T-cell (primary cell): ENCODE data around the gene IDH1. TPM values are rescaled to one million over a fixed set of nuclear protein-coding genes. Genes with fewer than 3 reads are reported as not detected.

ENCODE experiments used
- ATAC-seq, 4 experiments: fragments of 200-7000 bp in 3 of 4; fragments of 150-1000 bp in 1 of 4; cut with Tn5 transposase; replicated peaks in 1 of 4; 1 replicate in 3 of 4; 2 replicates in 1 of 4; pipeline ENCODE4 v1.10.0; 2021; ENCODE audit warnings: moderate library complexity in 3 of 4, mild to moderate bottlenecking in 2 of 4, moderate number of reproducible peaks in 1 of 4
- CTCF ChIA-PET, 2 donors: fragments of 300-600 bp; sonication (Branson Sonifier 250); formaldehyde crosslinking; loops; one replicate each; lab custom pipeline; 2022; ENCODE audit warnings: antibody characterized with exemption in 2 of 2; lab: Charles Lee
- POLR2A ChIA-PET, 2 donors: fragments of 300-600 bp; sonication (Branson Sonifier 250); formaldehyde crosslinking; loops; one replicate each; lab custom pipeline; 2022; ENCODE audit warnings: antibody characterized with exemption in 2 of 2; lab: Charles Lee
- DNase-seq, 35 experiments: peaks; one replicate each; pipeline versions ENCODE4 v3.0.0 to v3.0.0-alpha.2; 2013 to 2023
- H3K27ac ChIP-seq: one replicate; pipeline ENCODE4 v1.5.1; 2013; ENCODE audit warnings: low read length
- H3K27me3 ChIP-seq, 2 experiments: replicated peaks in 1 of 2; 1 replicate in 1 of 2; 2 replicates in 1 of 2; pipeline versions ENCODE4 v1.6.1 to v1.7.0; 2013; ENCODE audit warnings: low read length in 1 of 2, mixed read lengths in 1 of 2; ENCODE audit not compliant: control insufficient read depth in 2 of 2, insufficient read depth in 2 of 2; ENCODE audit errors: extremely low read depth in 1 of 2
- H3K36me3 ChIP-seq, 2 donors: 1 replicate in 1 of 2; 2 replicates in 1 of 2; pipeline versions ENCODE4 v1.6.1 to v1.7.0; 2013; ENCODE audit warnings: low read length in 1 of 2; ENCODE audit not compliant: control insufficient read depth in 2 of 2, insufficient read depth in 1 of 2; ENCODE audit errors: extremely low read depth in 1 of 2
- H3K4me1 ChIP-seq, 2 experiments: 1 replicate in 1 of 2; 2 replicates in 1 of 2; pipeline versions ENCODE4 v1.6.1 to v1.7.0; 2013; ENCODE audit warnings: low read length in 2 of 2, mixed read lengths in 1 of 2; ENCODE audit not compliant: insufficient read depth in 2 of 2, control insufficient read depth in 1 of 2; ENCODE audit errors: extremely low read depth in 1 of 2
- H3K4me3 ChIP-seq, 2 donors: 1 replicate in 1 of 2; 2 replicates in 1 of 2; pipeline versions ENCODE4 v1.5.1 to v1.7.0; 2013; ENCODE audit warnings: mild to moderate bottlenecking in 2 of 2, low read length in 1 of 2, moderate library complexity in 1 of 2; ENCODE audit not compliant: control insufficient read depth in 1 of 2; ENCODE audit errors: extremely low read depth in 1 of 2
- H3K9me3 ChIP-seq: 2 replicates; pipeline ENCODE4 v1.7.0; 2013
- H3K27ac Mint-ChIP-seq, 2 donors: one replicate each; pipeline ENCODE4 v1.8.0; 2020 to 2021; ENCODE audit warnings: mild to moderate bottlenecking in 2 of 2, mixed read lengths in 2 of 2
- H3K27me3 Mint-ChIP-seq, 2 donors: one replicate each; pipeline ENCODE4 v1.8.0; 2021 to 2022; ENCODE audit warnings: mixed read lengths in 2 of 2
- H3K36me3 Mint-ChIP-seq: one replicate; pipeline ENCODE4 v1.8.0; 2021; ENCODE audit warnings: mixed read lengths
- H3K4me1 Mint-ChIP-seq, 3 donors: one replicate each; pipeline ENCODE4 v1.8.0; 2020 to 2022; ENCODE audit warnings: mixed read lengths in 3 of 3, mild to moderate bottlenecking in 1 of 3
- H3K4me3 Mint-ChIP-seq, 3 donors: one replicate each; pipeline ENCODE4 v1.8.0; 2020 to 2022; ENCODE audit warnings: mild to moderate bottlenecking in 3 of 3, mixed read lengths in 3 of 3, moderate library complexity in 3 of 3
- H3K9me3 Mint-ChIP-seq, 3 donors: one replicate each; pipeline ENCODE4 v1.8.0; 2020 to 2022; ENCODE audit warnings: mixed read lengths in 3 of 3
- WGBS: methylation state at CpG from one replicate; pipeline ENCODE4 v1.1.5; 2013; ENCODE audit warnings: missing lambda C conversion rate; ENCODE audit not compliant: insufficient coverage; 5-methylcytosine and 5-hydroxymethylcytosine counted together
- total RNA-seq, 35 experiments: library from RNA in 6 of 35; stranded (reverse) in 6 of 35; fragments of 120-200 nt in 1 of 35; gene quantifications; one replicate each; pipeline versions ENCODE4 v1.2.1 to v1.2.4 and lab custom pipeline; 2013 to 2026

IDH1 gene
- total RNA-seq, 5 donors from 2014 or later (not counting 1 experiment from before 2014, with no cell fraction given), result 5.1 to 22.9 (median 22.2) TPM

DNA sequence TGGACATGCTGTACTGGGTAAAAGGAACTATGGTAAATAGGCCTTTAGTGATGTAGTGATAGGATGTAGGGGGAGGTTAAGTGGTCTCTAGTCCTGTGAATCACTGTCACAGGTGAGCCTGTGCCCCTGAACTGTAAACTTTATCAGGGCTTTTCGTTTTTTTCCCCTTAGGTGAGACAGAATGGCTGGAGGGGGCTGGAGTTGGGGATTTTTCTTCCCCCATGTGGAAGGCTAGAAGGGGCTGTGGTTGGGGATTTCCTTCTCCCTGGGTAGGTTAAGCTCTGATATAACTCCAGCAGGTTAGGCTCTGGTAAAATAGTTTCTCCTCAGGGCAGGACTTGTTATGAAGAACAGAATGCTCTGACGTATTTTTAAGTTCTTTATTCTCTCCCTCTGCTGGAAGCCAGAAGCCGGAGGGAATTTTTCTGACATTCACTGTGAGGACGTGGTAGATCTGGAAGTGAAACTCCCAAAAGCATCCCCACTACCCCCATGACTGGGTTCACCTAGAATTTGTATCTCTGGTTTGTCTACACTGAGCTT, 39.7 kb upstream of the IDH1 start:
- POLR2A ChIA-PET, result interaction anchor here in 1 of 2 donors (0.9 kb wide), 1 partner anchor 764 kb away, joined by 3 read pairs; no protein-coding TSS in a partner anchor
- ATAC-seq, result no peak
- H3K27ac ChIP-seq, result no peak overlapping the region

GRCh38 chr2:208285853-208286252, 31.0 kb upstream of the IDH1 start:
- Mint-ChIP-seq H3K36me3 (peaks cover 58% of the 10 kb centered on the region), H3K27ac (no peak overlapping the region), H3K4me3 (no peak overlapping the region), H3K9me3 (peaks cover 7 to 10% (median 7%) of the 10 kb centered on the region in 3 donors), H3K4me1 (peaks cover 9 to 19% (median 16%) of the 10 kb centered on the region in 3 donors), H3K27me3 (no peaks in the 10 kb centered on the region)
- DNase-seq (no peak), ATAC-seq (no peak)
- Histone ChIP-seq H3K27me3 (no peaks in the 10 kb centered on the region), H3K9me3 (peaks cover 8% of the 10 kb centered on the region), H3K36me3 (peaks cover 6 to 68% of the 10 kb centered on the region in 2 donors), H3K27ac (no peak overlapping the region), H3K4me1 (no peaks in the 10 kb centered on the region), H3K4me3 (no peak overlapping the region)
- POLR2A ChIA-PET, result interaction anchor here in 1 of 2 donors (0.6 kb wide), 1 partner anchor 526 kb away, joined by 4 read pairs; no protein-coding TSS in a partner anchor
- CTCF ChIA-PET, result no interaction called here
- WGBS, result no CpG with 5 or more reads among the region's 4 CpGs

More for the DNA sequence above, 39.7 kb upstream of the IDH1 start:
- Mint-ChIP-seq H3K27ac (peak overlapping the region; percentile 4 to 25), H3K4me3 (no peak overlapping the region), H3K27me3 (no peaks in the 10 kb centered on the region), H3K4me1 (peaks cover 48 to 58% (median 56%) of the 10 kb centered on the region in 3 donors), H3K9me3 (peaks cover 4 to 13% (median 9%) of the 10 kb centered on the region in 3 donors), H3K36me3 (peaks cover 67% of the 10 kb centered on the region)
- Histone ChIP-seq H3K36me3 (peaks cover 9 to 71% of the 10 kb centered on the region in 2 donors), H3K27me3 (no peaks in the 10 kb centered on the region), H3K4me3 (no peak overlapping the region), H3K4me1 (peaks cover 0 to 2% of the 10 kb centered on the region in 2 experiments), H3K9me3 (peaks cover 8% of the 10 kb centered on the region)
- WGBS, result 0% methylated on average over 1 of the region's 4 CpGs
- DNase-seq, result peak in 1 of 35 experiments; percentile 4
- CTCF ChIA-PET, result no interaction called here

- Histone ChIP-seq H3K36me3 (peaks cover 5 to 80% of the 10 kb centered on the region in 2 donors), H3K4me3 (no peak overlapping the region), H3K9me3 (no peaks in the 10 kb centered on the region), H3K4me1 (no peaks in the 10 kb centered on the region), H3K27ac (no peak overlapping the region), H3K27me3 (no peaks in the 10 kb centered on the region)
- H3K27ac Mint-ChIP-seq, result peak overlapping the region in 1 of 2 donors; percentile 35
- ChIA-PET POLR2A (interaction anchor here (0.6 to 0.7 kb wide), 2 partner anchors 12 to 22 kb away, joined by 3 to 4 read pairs; no protein-coding TSS in a partner anchor), CTCF (no interaction called here)
- peaks cover 0 to 5% (median 2%) of the 10 kb centered on the region in 3 donors for H3K9me3 Mint-ChIP-seq
- peaks cover 69% of the 10 kb centered on the region for H3K36me3 Mint-ChIP-seq
- no CpG with 5 or more reads among the region's 3 CpGs for WGBS
- H3K27me3 Mint-ChIP-seq, result no peaks in the 10 kb centered on the region
- H3K4me1 Mint-ChIP-seq, result peaks cover 26 to 33% (median 30%) of the 10 kb centered on the region in 3 donors
- DNase-seq, result no peak
- ATAC-seq, result no peak
- H3K4me3 Mint-ChIP-seq, result no peak overlapping the region
These were observed 26.1 kb upstream of the IDH1 start for GRCh38 chr2:208280933-208281332.

DNA sequence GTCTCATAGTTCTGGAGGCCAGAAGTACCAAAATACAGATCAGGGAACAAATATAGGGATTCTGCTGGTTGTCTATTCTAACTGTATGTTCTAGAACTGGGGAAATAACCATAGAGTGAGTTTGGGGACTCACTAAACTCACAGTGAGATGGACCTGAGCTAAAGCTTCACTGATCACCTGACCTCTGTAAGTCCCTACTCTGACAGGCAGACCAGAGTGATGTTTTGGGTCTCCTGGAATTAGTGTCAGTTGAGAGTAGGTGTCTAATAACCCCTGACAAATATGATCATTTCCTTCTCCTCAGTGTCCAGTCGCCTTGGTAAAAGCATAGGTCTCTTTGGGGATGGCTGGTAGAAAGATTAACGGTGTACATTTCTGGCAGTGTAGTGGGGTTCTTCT, 25.4 kb upstream of the IDH1 start:
- CTCF ChIA-PET, result no interaction called here
- no peak overlapping the region for H3K27ac ChIP-seq
- Mint-ChIP-seq H3K27me3 (no peaks in the 10 kb centered on the region), H3K36me3 (peaks cover 70% of the 10 kb centered on the region), H3K27ac (no peak overlapping the region), H3K4me3 (no peak overlapping the region), H3K9me3 (peaks cover 0 to 5% (median 2%) of the 10 kb centered on the region in 3 donors), H3K4me1 (peaks cover 32 to 36% (median 33%) of the 10 kb centered on the region in 3 donors)
- WGBS, result no CpG with 5 or more reads among the region's 2 CpGs
- ATAC-seq, result no peak
- peaks cover 5 to 81% of the 10 kb centered on the region in 2 donors for H3K36me3 ChIP-seq
- DNase-seq, result no peak
- H3K9me3 ChIP-seq, result no peaks in the 10 kb centered on the region
- H3K4me1 ChIP-seq, result no peaks in the 10 kb centered on the region
- H3K27me3 ChIP-seq, result no peaks in the 10 kb centered on the region
- POLR2A ChIA-PET, result interaction anchor here in 1 of 2 donors (0.7 kb wide), 1 partner anchor 12 kb away, joined by 4 read pairs; no protein-coding TSS in a partner anchor
- H3K4me3 ChIP-seq, result no peak overlapping the region

- Histone ChIP-seq H3K4me1 (no peaks in the 10 kb centered on the region), H3K36me3 (peaks cover 3 to 88% of the 10 kb centered on the region in 2 donors), H3K9me3 (no peaks in the 10 kb centered on the region), H3K27me3 (no peaks in the 10 kb centered on the region), H3K4me3 (no peak overlapping the region), H3K27ac (no peak overlapping the region)
- WGBS, result no CpG with 5 or more reads among the region's 2 CpGs
- ChIA-PET POLR2A (no interaction called here), CTCF (interaction anchor here in 1 of 2 donors (0.6 kb wide), 1 partner anchor 97 kb away, joined by 4 read pairs; no protein-coding TSS in a partner anchor)
- Mint-ChIP-seq H3K4me1 (peaks cover 38 to 43% (median 39%) of the 10 kb centered on the region in 3 donors), H3K4me3 (no peak overlapping the region), H3K9me3 (peaks cover 0 to 5% (median 2%) of the 10 kb centered on the region in 3 donors), H3K27me3 (no peaks in the 10 kb centered on the region), H3K36me3 (peaks cover 79% of the 10 kb centered on the region), H3K27ac (no peak overlapping the region)
- DNase-seq, result no peak
- no peak for ATAC-seq
These were observed 24.4 kb upstream of the IDH1 start for GRCh38 chr2:208279236-208279635.

- peaks cover 6 to 93% of the 10 kb centered on the region in 2 donors for H3K36me3 ChIP-seq
- no CpG with 5 or more reads among the region's 2 CpGs for WGBS
- H3K4me3 Mint-ChIP-seq, result no peak overlapping the region
These were observed 23.7 kb upstream of the IDH1 start for GRCh38 chr2:208278549-208278948.

More at GRCh38 chr2:208278549-208278948, 23.7 kb upstream of the IDH1 start:
- Mint-ChIP-seq H3K4me1 (peaks cover 43 to 50% (median 46%) of the 10 kb centered on the region in 3 donors), H3K27me3 (no peaks in the 10 kb centered on the region), H3K9me3 (peaks cover 0 to 5% (median 2%) of the 10 kb centered on the region in 3 donors), H3K27ac (no peak overlapping the region), H3K36me3 (peaks cover 83% of the 10 kb centered on the region)
- Histone ChIP-seq H3K27me3 (no peaks in the 10 kb centered on the region), H3K27ac (no peak overlapping the region), H3K4me3 (no peak overlapping the region), H3K4me1 (no peaks in the 10 kb centered on the region), H3K9me3 (no peaks in the 10 kb centered on the region)
- DNase-seq (no peak), ATAC-seq (no peak)
- ChIA-PET POLR2A (interaction anchor here in 1 of 2 donors (0.6 kb wide), 1 partner anchor 20 kb away, joined by 3 read pairs; no protein-coding TSS in a partner anchor), CTCF (interaction anchor here in 1 of 2 donors (1.1 kb wide), 1 partner anchor 10 kb away, joined by 3 read pairs; no protein-coding TSS in a partner anchor)
